Lung microvascular endothelial cell (primary cell): Measurements from ENCODE around the gene MMS22L. TPM values are rescaled to one million over a fixed set of nuclear protein-coding genes. Genes with fewer than 3 reads are reported as not detected.

Source experiments
- DNase-seq, 2 donors: peaks; one replicate each; pipeline versions ENCODE4 v3.0.0 to v3.0.0-alpha.2; 2010; ENCODE audit warnings: low read depth in 2 of 2
- total RNA-seq: library from RNA; depleted of rRNA; stranded (reverse); fragments of >200 nt; gene quantifications from 2 replicates; pipeline ENCODE4 v1.2.1, GENCODE V29; 2014

The MMS22L gene, protein sequence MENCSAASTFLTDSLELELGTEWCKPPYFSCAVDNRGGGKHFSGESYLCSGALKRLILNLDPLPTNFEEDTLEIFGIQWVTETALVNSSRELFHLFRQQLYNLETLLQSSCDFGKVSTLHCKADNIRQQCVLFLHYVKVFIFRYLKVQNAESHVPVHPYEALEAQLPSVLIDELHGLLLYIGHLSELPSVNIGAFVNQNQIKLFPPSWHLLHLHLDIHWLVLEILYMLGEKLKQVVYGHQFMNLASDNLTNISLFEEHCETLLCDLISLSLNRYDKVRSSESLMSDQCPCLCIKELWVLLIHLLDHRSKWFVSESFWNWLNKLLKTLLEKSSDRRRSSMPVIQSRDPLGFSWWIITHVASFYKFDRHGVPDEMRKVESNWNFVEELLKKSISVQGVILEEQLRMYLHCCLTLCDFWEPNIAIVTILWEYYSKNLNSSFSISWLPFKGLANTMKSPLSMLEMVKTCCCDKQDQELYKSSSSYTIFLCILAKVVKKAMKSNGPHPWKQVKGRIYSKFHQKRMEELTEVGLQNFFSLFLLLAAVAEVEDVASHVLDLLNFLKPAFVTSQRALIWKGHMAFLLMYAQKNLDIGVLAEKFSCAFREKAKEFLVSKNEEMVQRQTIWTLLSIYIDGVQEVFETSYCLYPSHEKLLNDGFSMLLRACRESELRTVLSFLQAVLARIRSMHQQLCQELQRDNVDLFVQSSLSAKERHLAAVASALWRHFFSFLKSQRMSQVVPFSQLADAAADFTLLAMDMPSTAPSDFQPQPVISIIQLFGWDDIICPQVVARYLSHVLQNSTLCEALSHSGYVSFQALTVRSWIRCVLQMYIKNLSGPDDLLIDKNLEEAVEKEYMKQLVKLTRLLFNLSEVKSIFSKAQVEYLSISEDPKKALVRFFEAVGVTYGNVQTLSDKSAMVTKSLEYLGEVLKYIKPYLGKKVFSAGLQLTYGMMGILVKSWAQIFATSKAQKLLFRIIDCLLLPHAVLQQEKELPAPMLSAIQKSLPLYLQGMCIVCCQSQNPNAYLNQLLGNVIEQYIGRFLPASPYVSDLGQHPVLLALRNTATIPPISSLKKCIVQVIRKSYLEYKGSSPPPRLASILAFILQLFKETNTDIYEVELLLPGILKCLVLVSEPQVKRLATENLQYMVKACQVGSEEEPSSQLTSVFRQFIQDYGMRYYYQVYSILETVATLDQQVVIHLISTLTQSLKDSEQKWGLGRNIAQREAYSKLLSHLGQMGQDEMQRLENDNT
- total RNA-seq: 3.4 and 6.1 TPM in 2 replicates

DNA sequence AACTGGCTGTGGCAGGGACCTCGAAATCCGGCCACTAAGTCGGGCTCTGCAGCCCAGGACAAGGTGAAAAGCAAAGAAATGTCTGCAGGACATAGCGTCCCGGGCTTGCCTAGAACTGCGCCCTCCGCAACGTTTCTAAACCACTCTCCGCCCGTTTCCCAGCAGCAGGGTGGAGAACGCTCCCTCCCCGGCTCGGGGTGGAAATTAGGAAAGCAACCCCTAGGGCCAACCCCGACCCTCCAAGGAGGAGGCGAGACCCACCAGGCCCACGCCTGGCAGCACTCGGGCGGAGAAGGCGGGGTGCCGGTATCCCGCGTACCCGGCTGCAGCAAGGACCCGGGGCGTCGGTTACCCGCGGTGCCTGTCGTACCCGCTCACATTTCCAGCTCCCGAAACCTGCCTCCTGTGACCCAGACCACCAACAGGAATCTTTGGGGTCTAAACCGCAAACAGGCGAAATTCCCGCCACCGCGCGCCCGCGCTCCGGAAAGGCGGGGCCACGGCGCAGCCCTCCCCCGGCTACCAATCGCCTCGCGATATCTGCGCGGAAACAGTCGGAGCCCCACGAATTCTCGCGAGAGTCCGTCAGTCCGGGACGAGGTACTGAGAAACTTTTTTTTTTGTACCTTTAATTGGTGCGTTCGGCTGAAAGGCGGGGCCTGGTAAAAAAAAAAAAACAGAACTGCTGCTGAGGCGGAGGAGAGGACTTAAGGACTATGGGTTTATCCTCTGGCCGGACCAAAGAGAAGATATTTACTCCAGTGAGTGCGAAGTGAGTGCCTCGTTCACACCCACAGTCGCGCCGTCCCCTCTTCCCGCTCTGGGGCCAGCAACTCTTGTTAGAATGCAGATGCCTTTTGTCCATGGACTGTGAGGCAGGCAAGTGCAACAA lies at the start of gene MMS22L:
Gene MMS22L (minus strand): TSS at position 491 of the 892 bp plus-strand sequence. CDS start 739 bp downstream, outside the sequence.
- DNase-seq: peak; percentile 95 to 96

DNA sequence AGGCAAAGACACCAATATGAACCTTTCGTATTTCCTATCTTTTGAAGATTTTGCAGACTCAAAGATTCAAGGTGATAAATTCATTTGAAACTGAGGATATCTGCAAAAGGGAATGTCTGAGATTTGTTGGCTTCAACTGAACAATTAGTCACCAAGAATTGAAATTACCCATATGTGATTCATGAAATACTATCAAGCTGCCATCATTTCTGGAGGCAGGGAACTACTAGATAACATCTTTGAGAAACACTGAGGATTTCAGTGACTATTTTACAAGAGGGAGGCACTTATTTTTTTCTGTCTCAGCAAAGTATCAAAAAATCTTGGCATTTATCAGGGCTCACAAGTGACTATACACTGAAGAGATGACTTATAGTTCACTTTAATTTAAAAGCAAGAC lies 39.8 kb upstream of the MMS22L start:
- DNase-seq: peak in 1 of 2 donors; percentile 10

DNA sequence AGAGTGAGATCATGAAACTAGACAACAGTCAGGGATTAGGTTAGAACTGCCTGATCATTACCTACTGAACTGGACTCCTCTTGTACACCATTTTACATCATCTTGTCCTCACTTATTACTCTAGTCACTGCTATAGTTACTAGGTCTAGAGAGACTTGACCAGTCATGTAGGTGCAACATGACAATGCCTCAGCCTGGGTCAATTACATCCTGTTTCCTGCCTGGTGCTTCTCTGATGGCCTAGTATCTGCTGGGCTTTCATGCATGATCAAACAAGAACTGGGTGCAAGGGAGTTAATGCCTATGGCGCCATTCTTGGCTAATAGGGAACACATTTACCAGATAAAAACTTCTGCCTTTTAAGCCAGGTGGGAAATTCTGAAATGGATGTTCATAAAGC lies 39.2 kb upstream of the MMS22L start:
- DNase-seq: no peak

DNA sequence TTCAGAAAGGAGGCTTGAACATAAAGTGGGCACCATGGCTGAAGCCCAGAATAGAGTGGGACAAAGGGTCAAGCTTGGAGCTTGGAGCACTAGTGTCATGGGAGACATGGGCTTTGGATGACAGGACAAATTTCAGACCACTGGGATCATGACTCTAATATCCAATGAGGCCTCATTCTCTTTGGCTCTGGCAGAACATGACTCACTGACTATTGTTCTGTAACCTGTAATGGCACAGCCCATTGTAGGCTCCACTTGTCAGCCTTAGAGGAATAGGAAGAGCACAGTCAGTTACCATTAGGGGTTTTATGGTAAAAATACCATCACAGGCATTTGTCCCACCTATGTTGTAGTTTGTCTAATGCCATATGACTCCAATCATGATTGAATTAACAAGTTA lies 34.0 kb upstream of the MMS22L start:
- DNase-seq: peak in 1 of 2 donors; percentile 2

DNA sequence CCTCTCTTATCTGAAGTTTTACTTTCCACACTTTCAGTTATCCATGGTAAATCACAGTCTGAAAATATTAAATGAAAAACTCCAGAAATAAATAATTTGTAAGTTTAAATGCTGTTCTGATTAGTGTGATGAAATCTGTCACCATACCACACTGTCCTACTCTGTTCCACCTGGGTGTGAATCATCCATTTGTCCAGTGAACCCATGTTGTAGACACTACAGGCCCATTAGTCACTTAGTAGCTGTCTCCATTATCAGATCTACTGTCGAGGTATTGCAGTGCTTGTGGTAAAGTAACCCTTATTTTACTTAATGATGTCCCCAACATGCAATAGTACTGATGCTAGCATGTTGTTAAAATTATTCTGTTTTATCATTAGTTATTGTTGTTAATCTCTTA lies 29.2 kb upstream of the MMS22L start:
- DNase-seq: no peak

DNA sequence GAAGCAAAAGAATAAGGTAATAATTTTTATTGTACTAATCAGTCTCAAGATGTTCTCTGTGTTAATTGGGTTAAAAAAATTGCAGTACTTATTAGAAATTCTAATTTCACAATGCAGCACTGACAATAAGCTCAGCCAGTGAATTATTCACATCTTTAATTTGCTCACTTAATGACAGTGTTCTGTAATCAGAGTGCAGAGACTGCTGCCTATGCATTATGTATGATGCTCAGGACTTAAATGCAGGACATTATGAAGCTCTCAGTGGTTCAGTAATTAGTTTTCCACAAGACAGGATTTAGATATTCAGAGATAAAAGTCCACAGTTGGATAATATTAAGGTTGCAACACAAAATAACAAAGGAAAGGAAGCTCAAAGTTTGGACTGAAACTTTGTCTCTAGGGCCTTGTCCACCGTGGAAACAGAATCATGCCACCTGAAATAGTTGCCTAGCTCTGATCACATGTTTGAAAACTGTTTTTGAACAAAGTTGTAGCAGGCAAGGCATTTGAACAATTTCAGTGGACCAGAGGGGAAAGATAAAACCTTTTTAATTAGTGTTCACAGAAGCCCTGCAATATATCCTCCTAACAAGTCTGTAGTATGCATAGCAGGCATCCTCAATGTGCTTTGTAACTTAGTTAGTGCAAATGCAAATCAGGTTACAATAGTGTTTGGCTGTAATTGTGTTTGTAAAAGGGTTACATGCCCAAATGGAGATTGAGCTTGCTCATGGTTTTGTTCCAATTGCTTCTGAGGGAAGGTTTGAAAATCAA lies 23.7 kb upstream of the MMS22L start:
- DNase-seq: no peak

DNA sequence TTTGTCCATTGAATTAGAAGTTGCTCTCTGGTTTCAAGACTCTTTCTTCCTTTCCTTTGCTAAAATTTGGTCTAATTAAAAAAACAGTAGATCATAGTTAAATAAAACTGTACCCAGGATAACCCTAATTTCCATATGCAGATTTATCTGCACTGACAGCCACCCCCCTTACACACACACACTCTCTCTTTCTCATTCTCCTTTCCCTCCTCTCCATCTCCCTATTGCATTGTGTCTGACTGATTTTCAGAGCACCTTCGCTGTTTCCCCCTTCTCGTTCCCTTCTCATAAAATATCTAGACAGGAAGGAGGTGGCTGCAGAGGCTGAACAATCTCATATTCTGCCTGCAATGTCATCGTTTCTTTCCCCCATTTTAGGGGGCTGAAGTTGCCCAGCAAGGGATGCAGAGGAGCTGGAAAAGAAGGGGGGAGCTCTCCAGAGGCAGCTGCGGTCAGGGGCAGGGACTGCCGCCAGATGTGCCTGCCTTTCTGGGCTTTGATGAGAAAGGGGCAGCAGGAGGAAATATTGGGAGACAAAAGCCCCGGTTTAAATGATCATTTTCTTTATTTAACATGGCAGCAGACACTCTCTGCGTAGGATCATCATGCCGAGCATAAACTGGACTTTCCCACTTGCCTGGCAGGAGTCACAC lies 22.5 kb upstream of the MMS22L start:
- DNase-seq: no peak

DNA sequence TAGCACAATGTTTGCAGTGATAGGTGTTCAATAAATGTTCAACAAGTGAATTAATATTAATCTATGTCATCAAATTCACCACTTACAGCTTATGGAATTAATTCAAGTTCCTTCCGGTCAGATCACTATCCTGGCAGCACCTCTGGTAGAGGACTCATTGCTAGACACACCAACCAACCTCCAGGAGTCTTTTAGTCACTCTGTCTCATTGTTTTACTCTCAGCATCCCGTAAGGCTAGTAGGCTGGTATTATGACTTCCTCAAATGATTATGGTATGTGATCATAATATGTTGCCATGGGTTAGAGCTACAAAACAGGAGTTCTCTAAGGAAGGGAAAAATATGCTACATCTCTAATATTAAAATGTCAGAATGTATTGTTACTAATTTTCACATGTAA lies 21.7 kb upstream of the MMS22L start:
- DNase-seq: no peak

DNA sequence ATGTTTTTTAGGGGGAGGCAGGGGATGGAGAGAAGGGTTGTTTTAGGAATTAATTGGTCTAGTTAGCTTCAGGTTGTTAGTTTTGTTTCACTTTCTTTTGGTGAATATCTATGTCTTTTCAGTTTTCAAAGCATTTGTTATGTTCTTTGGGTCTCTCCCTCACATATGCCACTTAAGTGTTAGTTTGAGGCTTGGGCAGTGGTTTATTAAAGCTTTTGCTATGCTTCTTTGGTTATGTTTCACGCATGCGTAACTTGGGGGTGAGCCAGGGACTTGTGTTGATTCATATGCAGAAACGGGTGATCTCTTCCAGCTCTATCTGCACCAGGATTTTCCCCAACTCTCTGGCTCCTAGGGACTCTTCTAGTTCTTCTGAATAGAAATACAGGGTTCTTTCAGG lies 11.4 kb upstream of the MMS22L start:
- DNase-seq: no peak

DNA sequence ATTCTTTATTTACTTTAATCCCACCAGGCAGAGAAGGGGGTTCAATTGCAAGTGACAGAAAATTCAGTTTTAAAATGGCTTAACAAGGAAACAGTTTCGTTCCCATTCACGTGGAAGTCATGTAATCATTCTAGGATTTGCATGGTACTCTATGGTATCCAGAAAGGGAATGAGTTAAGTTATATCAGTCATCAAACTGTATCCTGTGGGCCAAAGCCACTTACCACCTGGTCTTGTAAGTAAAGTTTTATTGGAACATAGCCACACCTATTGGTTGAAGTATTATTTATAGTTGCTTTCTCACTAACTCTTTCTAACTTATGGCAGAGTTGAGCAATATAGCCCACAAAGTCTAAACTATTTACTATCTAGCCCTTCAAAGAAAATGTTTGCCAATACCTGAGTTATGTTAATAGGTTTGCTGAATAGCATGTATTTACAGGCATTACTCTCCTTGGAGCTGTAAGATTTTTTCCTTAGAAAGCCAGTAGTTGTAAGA lies 10.2 kb upstream of the MMS22L start:
- no peak for DNase-seq

DNA sequence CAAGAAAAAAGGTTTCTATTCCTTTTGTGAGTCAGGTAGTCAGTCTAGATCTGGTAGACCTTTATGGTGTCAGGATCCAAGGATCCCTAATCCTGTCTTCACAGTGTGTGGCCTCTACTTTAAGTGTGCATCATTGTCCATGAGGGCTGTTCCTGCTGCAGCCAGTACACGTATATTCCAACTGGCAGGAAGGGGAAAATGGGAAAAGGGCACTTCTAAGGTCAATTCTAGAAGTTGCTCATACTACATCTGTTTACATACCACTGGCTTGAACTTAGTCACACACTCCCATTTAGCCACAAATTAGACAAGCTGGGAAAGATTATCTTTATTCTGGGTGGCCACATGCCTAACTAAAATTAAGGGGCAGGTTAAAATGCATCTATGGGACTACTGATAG lies 9.7 kb upstream of the MMS22L start:
- peak in 1 of 2 donors; percentile 31 for DNase-seq

DNA sequence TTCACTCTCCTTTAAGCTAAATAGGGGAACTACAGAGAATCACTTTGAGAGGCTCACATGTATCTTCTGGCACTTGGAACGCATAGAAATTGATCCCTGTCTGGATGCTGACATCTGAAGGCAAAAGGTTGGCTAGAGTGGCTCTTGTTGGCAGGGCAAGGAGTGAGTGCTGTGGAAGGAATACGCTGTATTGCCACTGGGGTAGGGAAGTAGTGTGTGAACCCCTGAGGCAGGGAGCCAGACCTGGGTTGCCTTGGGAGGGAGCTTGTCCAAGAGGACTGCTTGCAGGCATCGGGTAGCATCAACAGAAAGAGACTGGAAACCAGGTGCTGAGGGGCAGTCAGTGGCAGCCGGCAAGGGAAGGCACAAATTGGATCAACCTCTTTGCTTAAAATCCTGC lies 8.9 kb upstream of the MMS22L start:
- no peak for DNase-seq

DNA sequence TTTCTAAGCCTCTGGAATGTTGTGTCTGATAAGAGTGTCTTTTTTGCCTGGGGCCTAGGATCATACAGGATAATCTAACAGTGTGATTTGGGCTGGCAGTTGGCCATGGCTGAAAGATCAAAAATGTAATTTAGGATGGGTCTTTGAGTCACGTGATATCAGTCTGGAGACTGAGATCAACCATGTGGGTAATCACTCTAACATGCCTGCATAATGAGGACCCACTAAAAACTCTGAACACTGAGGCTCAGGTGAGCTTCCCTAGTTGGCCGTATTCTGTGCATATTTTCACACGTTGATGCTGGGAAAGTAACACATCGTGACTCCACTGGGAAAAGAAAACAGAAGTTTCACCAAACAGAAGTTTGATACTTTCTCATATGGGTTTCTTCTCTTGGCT lies 6.3 kb upstream of the MMS22L start:
- no peak for DNase-seq

DNA sequence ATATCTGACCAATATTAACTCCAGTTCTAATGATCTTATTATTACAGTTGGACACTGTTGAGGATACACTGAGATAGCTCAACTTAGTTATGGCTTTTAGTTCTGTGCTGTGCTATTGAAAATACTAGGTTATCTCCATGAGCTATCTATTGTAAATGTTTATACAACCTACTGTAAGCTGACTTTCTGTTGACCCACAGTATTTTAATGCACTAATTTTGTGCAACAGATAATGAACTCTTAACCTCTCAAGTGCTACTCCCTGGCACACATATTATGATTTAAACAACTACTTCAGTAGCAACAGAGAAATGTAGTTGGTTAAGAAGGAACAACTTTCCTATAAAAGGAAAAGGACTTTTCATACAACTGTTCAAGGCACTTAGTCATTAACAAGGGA lies 5.2 kb upstream of the MMS22L start:
- DNase-seq: no peak

DNA sequence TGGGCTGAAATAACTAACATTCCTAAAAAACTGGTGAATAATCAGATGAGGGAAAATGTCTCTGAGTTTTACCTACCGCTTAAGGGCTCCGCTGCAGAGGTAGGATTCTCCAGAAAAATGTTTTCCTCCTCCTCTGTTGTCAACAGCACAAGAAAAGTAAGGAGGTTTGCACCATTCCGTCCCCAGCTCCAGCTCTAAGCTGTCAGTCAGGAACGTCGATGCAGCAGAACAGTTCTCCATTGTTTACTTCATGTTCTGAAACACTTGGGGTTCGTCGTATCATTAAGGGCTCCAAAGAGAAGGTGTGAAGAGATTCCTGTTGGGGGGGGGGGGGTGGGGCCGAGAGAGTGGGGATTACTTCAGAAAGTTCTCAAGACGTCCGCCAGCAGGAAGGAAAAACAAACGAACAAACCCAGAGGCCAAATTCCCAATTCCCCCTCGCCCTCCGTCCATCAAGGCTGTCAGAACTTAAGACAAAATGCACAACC lies 734 bp downstream of the MMS22L start:
- DNase-seq: peak; percentile 18 to 30

DNA sequence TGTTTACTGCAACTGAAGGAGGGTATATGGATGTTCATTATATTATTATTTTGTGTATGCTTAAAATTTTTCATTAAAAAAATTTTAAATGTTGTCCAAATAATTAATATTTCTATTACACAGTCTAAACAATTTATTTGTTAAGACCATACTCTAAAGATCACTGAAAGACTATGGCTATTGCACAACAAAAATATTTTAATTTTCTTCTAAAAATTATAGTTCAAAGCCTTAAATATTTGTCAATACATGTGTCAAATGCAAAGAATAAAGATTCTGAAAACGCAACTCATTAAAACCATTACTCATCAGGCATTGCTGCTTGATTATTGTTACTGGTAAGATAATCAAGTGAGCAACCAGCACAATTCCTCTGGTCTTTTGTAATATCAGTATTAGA lies 2.2 kb downstream of the MMS22L start:
- DNase-seq: no peak

DNA sequence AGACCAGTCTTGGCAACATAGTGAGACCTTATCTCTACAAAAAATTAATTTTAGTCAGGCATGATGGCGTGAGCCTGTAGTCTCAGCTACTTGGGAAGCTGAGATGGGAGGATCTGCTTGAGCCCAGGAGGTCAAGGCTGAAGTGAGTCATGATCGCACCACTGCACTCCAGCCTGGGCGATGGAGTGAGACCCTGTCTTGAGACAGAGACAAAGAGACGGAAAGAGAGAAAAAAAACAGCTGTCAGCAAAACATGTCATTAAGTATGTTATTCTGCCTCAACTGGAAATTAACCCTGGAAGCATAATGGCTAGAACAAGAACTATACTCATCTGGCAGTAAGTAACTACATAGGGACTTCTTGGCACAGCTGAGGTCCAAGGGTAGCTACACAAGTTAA lies 7.2 kb downstream of the MMS22L start:
- DNase-seq: no peak

DNA sequence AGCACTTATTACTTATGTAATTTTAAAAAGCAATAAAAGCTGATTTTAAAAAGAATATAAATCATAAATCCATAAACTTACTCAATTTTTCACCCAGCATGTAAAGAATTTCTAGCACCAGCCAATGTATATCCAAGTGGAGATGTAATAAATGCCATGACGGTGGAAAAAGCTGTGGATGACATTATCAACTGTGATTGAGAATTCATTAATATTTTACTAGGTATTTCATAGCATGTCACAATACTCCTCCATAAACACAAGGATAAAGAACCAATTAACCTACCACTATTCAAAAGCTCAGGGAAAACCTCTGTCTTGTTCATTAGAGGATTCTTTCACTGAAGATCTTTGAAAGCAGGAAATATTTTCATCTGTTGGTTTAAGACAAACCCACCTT lies 13.2 kb downstream of the MMS22L start:
- no peak for DNase-seq

DNA sequence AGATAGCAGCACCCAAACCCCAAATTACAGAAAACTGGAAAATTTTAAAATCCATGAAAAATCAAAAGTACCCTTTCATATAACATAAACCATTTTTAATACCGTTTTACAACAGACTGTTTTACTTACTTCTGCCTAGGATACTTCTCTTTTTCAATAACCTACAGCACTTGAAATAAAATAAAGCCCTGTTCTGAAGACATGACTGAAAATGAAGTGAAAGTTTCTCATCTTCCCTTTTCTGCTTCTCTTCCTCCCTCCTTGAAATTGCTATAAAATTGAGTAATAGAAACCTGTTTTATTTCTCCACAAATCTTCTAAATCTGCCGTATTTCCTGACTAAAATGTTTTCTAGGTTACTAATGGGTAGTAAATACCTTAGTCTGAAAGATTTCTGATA lies 20.3 kb downstream of the MMS22L start:
- DNase-seq: no peak
